OCI-LY3 (cell line): ENCODE data around the gene ALG5.

Source experiments
- H2AFZ ChIP-seq: fragments of 200-600, 300-600 bp; shearing (Covaris generic); 2 replicates; pipeline ENCODE4 v1.6.0; 2014; ENCODE audit warnings: antibody characterized with exemption, low read depth, low read length
- H3K27ac ChIP-seq: fragments of 200-600, 300-600 bp; sonication (generic); 2 replicates; pipeline ENCODE4 v1.5.1; 2014; ENCODE audit warnings: mild to moderate bottlenecking, low read length, moderate library complexity, mixed read lengths
- H3K27me3 ChIP-seq: fragments of 200-600, 300-600 bp; sonication (generic); 2 replicates; pipeline ENCODE4 v1.6.1; 2014; ENCODE audit warnings: low read depth, low read length, mixed read lengths
- H3K36me3 ChIP-seq: fragments of 200-600, 300-600 bp; sonication (generic); replicated peaks from 2 replicates; pipeline ENCODE3; 2014; ENCODE audit warnings: low read depth, low read length, mixed read lengths
- H3K4me1 ChIP-seq: fragments of 300-600, 200-600 bp; sonication (generic); 2 replicates; pipeline ENCODE4 v1.6.1; 2014; ENCODE audit warnings: low read length, mixed read lengths
- H3K4me2 ChIP-seq: fragments of 200-600, 300-600 bp; sonication (generic); 2 replicates; pipeline ENCODE4 v1.6.1; 2014; ENCODE audit warnings: low read length, mixed read lengths
- H3K4me3 ChIP-seq: fragments of 300-600, 200-600 bp; sonication (generic); 2 replicates; pipeline ENCODE4 v1.5.1; 2014; ENCODE audit warnings: antibody characterized with exemption, mild to moderate bottlenecking, low read length, moderate library complexity
- H3K79me2 ChIP-seq: fragments of 300-600, 200-600 bp; shearing (Covaris generic); 2 replicates; pipeline ENCODE4 v1.6.1; 2014; ENCODE audit warnings: mild to moderate bottlenecking, low read length, mixed read lengths
- H3K9ac ChIP-seq: fragments of 300-600, 200-600 bp; shearing (Covaris generic); 2 replicates; pipeline ENCODE4 v1.6.0; 2014; ENCODE audit warnings: mild to moderate bottlenecking, low read length, moderate library complexity
- H3K9me3 ChIP-seq: fragments of 200-600, 300-600 bp; shearing (Covaris generic); 2 replicates; pipeline ENCODE4 v1.6.1; 2014; ENCODE audit warnings: low read length, mixed read lengths; ENCODE audit not compliant: insufficient read depth
- H4K20me1 ChIP-seq: fragments of 200-600, 300-600 bp; sonication (generic); 2 replicates; pipeline ENCODE4 v1.6.1; 2016; ENCODE audit warnings: low read length, mixed read lengths; ENCODE audit not compliant: insufficient read depth
- CTCF ChIP-seq: fragments of 200-600, 300-600 bp; sonication (generic); IDR thresholded peaks from 2 replicates; pipeline ENCODE4 v1.5.1; 2014; ENCODE audit warnings: antibody characterized with exemption, low read length, low read depth
- EZH2phosphoT487 ChIP-seq: fragments of 200-600 bp; shearing (Covaris generic); IDR thresholded peaks from 2 replicates; pipeline ENCODE4 v1.6.1; 2018; ENCODE audit warnings: antibody characterized with exemption, mixed run types, low read depth

The ALG5 gene

GRCh38 chr13:36981156-36981743 is 17.9 kb downstream of the ALG5 start:
- peaks cover 49% of the 10 kb centered on the region for H3K36me3 ChIP-seq

GRCh38 chr13:36979361-36980050 is 19.6 kb downstream of the ALG5 start:
- Histone ChIP-seq H3K4me2 (no peak overlapping the region), H3K27ac (no peak overlapping the region), H3K9me3 (peaks cover 3% of the 10 kb centered on the region; the same call in 1 of the 2 replicates), H3K79me2 (no peaks in the 10 kb centered on the region), H3K4me3 (no peak overlapping the region), H3K9ac (no peak overlapping the region), H3K27me3 (no peaks in the 10 kb centered on the region), H3K4me1 (peaks cover 8% of the 10 kb centered on the region), H3K36me3 (peaks cover 44% of the 10 kb centered on the region), H4K20me1 (no peaks in the 10 kb centered on the region), H2AFZ (no peak overlapping the region)
- TF ChIP-seq EZH2phosphoT487 = no peak
- TF ChIP-seq CTCF = no peak

More at GRCh38 chr13:36981156-36981743, 17.9 kb downstream of the ALG5 start:
- Histone ChIP-seq H3K9ac (no peak overlapping the region), H3K27ac (no peak overlapping the region), H3K27me3 (no peaks in the 10 kb centered on the region), H2AFZ (no peak overlapping the region), H3K4me2 (no peak overlapping the region), H3K9me3 (no peaks in the 10 kb centered on the region), H3K79me2 (no peaks in the 10 kb centered on the region), H3K4me1 (peaks cover 8% of the 10 kb centered on the region), H3K4me3 (no peak overlapping the region), H4K20me1 (no peaks in the 10 kb centered on the region)
- no peak for TF ChIP-seq EZH2phosphoT487
- TF ChIP-seq CTCF = peak; percentile 80

- Histone ChIP-seq H2AFZ (no peak overlapping the region), H3K9me3 (peaks cover 3% of the 10 kb centered on the region; the same call in 1 of the 2 replicates), H3K27me3 (no peaks in the 10 kb centered on the region), H3K36me3 (peaks cover 34% of the 10 kb centered on the region), H3K9ac (no peak overlapping the region), H3K27ac (no peak overlapping the region), H3K79me2 (peaks cover 8% of the 10 kb centered on the region; the same call in 1 of the 2 replicates), H3K4me3 (no peak overlapping the region), H3K4me2 (no peak overlapping the region), H4K20me1 (peaks cover 10% of the 10 kb centered on the region), H3K4me1 (peaks cover 20% of the 10 kb centered on the region)
- TF ChIP-seq EZH2phosphoT487 (no peak), CTCF (no peak)
Observed at GRCh38 chr13:36975172-36975571, 24.0 kb downstream of the ALG5 start.

GRCh38 chr13:36973621-36974295 is 25.4 kb downstream of the ALG5 start:
- H3K4me2 ChIP-seq = peak overlapping the region; percentile 49
- peaks cover 31% of the 10 kb centered on the region for H3K36me3 ChIP-seq

More at GRCh38 chr13:36973621-36974295, 25.4 kb downstream of the ALG5 start:
- Histone ChIP-seq H4K20me1 (peaks cover 10% of the 10 kb centered on the region), H3K9me3 (peaks cover 3% of the 10 kb centered on the region; the same call in 1 of the 2 replicates), H3K4me3 (no peak overlapping the region), H3K27ac (peak overlapping the region; percentile 44), H3K4me1 (peaks cover 12% of the 10 kb centered on the region), H2AFZ (no peak overlapping the region), H3K9ac (no peak overlapping the region), H3K27me3 (no peaks in the 10 kb centered on the region), H3K79me2 (peaks cover 8% of the 10 kb centered on the region; the same call in 1 of the 2 replicates)
- no peak for TF ChIP-seq CTCF
- TF ChIP-seq EZH2phosphoT487 = no peak
